ENCODE data around the gene TXNL1. TPM values are rescaled to one million over a fixed set of nuclear protein-coding genes. Genes with fewer than 3 reads are reported as not detected.

The TXNL1 gene
- total RNA-seq, 2 donors from 2014 or later: 45.8 to 59.1 TPM

DNA sequence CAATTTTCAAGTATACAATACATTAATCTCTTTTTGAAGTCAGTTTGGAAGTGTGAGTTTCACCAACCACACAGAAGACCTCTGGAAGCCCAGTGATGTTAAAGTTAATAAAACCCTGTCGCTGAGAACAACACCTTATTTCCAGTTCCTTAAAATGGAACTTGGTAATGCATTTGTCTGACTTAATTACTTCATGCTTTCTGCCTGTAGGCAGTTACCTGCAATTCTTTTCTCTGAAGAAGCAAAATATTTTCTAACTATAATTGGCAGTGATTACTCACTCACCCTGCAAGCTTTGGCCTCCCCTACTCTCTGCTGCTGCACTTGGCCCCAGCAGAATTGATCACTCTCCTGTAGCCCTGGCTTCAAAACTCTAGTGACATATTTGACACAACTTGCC, 81.5 kb downstream of the TXNL1 start:
- Histone ChIP-seq H3K9me3 (no peaks in the 10 kb centered on the region), H3K27me3 (no peaks in the 10 kb centered on the region), H3K36me3 (no peaks in the 10 kb centered on the region), H3K27ac (no peak overlapping the region), H3K4me1 (no peaks in the 10 kb centered on the region), H3K4me3 (no peak overlapping the region)
- DNase-seq (ENCODE audit: low spot score): no peak
- TF ChIP-seq, protein P1, sequence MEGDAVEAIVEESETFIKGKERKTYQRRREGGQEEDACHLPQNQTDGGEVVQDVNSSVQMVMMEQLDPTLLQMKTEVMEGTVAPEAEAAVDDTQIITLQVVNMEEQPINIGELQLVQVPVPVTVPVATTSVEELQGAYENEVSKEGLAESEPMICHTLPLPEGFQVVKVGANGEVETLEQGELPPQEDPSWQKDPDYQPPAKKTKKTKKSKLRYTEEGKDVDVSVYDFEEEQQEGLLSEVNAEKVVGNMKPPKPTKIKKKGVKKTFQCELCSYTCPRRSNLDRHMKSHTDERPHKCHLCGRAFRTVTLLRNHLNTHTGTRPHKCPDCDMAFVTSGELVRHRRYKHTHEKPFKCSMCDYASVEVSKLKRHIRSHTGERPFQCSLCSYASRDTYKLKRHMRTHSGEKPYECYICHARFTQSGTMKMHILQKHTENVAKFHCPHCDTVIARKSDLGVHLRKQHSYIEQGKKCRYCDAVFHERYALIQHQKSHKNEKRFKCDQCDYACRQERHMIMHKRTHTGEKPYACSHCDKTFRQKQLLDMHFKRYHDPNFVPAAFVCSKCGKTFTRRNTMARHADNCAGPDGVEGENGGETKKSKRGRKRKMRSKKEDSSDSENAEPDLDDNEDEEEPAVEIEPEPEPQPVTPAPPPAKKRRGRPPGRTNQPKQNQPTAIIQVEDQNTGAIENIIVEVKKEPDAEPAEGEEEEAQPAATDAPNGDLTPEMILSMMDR (IDR thresholded peaks at IDR 0.05): no peak

DNA sequence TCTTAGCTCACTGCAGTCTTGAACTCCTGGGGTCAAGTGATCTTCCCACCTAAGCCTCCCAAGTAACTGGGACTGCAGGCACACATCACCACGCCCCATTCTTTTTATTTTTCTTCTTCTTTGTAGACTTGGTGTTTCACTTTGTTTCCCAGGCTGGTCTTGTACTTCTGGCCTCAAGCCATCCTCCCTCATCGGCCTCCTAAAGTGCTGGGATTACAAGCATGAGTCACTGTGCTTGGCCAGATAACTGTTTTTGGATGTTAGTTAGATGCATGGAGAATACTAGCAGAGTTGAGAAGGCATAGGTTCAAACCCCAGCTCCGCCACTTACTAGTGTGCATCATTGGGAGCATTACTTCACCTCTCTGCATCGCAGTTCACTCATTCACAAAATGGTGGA, 88.3 kb downstream of the TXNL1 start:
- Histone ChIP-seq H3K4me3 (no peak overlapping the region), H3K4me1 (no peaks in the 10 kb centered on the region), H3K27me3 (no peaks in the 10 kb centered on the region), H3K9me3 (no peaks in the 10 kb centered on the region), H3K27ac (no peak overlapping the region), H3K36me3 (no peaks in the 10 kb centered on the region)
- TF ChIP-seq, protein P1 (IDR thresholded peaks at IDR 0.05): no peak
- DNase-seq (ENCODE audit: low spot score): no peak

Other genes with a start within 250 kb of the TXNL1 start
- 10 to 100 TPM; 22.3 to 24.0 TPM for gene WDR7, start 12.8 kb upstream of the TXNL1 start, total RNA-seq

Measured in right atrium auricular region (tissue), 2 donors.